Panc1 (cell line): Measurements from ENCODE around the gene SMARCAD1. TPM values are rescaled to one million over a fixed set of nuclear protein-coding genes. Genes with fewer than 3 reads are reported as not detected.

Experiments
- ATAC-seq: fragments of 200-7000 bp; cut with Tn5 transposase; 2 replicates; pipeline ENCODE4 v1.9.1; 2020; ENCODE audit warnings: mild to moderate bottlenecking, moderate library complexity
- BruUV-seq: library from RNA; stranded (reverse); fragments of 400-500 nt; replicated peaks from 2 replicates; lab custom pipeline; 2021; lab: Mats Ljungman, UMichigan
- CTCF ChIA-PET: fragments of 300-600 bp; sonication (Branson Sonifier 250); formaldehyde crosslinking; loops from one replicate; lab custom pipeline; 2022; ENCODE audit warnings: antibody characterized with exemption; lab: Charles Lee
- POLR2A ChIA-PET: fragments of 300-600 bp; sonication (Branson Sonifier 250); formaldehyde crosslinking; loops from one replicate; lab custom pipeline; 2022; ENCODE audit warnings: antibody characterized with exemption; lab: Charles Lee
- DNase-seq: peaks from one replicate; pipeline ENCODE4 v3.0.0-alpha.2; 2010; ENCODE audit warnings: low read depth, low spot score
- H3K27ac ChIP-seq: 2 replicates; pipeline ENCODE4 v1.5.1; 2011; ENCODE audit warnings: mild to moderate bottlenecking, low read length, inconsistent platforms
- H3K27me3 ChIP-seq: fragments of 200-500 bp; sonication (Bioruptor generic); 2 replicates; pipeline ENCODE4 v1.6.0; 2014; ENCODE audit warnings: low read length, inconsistent platforms; ENCODE audit not compliant: control insufficient read depth, insufficient read depth
- H3K36me3 ChIP-seq: fragments of 200-500 bp; sonication (Bioruptor generic); 2 replicates; pipeline ENCODE4 v1.5.1; 2014; ENCODE audit warnings: inconsistent platforms, mild to moderate bottlenecking, low read length, moderate library complexity; ENCODE audit not compliant: control insufficient read depth, insufficient read depth
- H3K4me1 ChIP-seq: 2 replicates; pipeline ENCODE4 v1.5.1; 2011; ENCODE audit warnings: inconsistent platforms, mild to moderate bottlenecking, low read length, moderate library complexity; ENCODE audit not compliant: control insufficient read depth, insufficient read depth
- H3K4me3 ChIP-seq, 2 experiments: 2 replicates each; pipeline ENCODE4 v1.5.1; 2011 to 2012; ENCODE audit warnings: low read depth in 2 of 2, low read length in 2 of 2, mild to moderate bottlenecking in 2 of 2, inconsistent platforms in 1 of 2, moderate library complexity in 1 of 2
- H3K9me3 ChIP-seq: fragments of 200-500 bp; sonication (Bioruptor generic); 2 replicates; pipeline ENCODE4 v1.5.1; 2014; ENCODE audit warnings: low read depth, mild to moderate bottlenecking, inconsistent platforms, low read length, moderate library complexity; ENCODE audit not compliant: control insufficient read depth, insufficient read depth
- CTCF ChIP-seq: fragments of 450-650 bp; IDR thresholded peaks from 2 replicates; pipeline ENCODE4 v1.5.1; 2017; ENCODE audit warnings: mild to moderate bottlenecking
- POLR2AphosphoS5 ChIP-seq: IDR thresholded peaks from 2 replicates; pipeline ENCODE4 v1.6.1; 2012; ENCODE audit warnings: mild to moderate bottlenecking, low read depth, low read length, moderate library complexity
- REST ChIP-seq, 2 experiments: IDR thresholded peaks; 2 replicates each; pipeline ENCODE4 v1.6.1; 2011 to 2012; ENCODE audit warnings: low read depth in 2 of 2, control low read depth in 1 of 2, low read length in 1 of 2, mild to moderate bottlenecking in 1 of 2, moderate library complexity in 1 of 2; ENCODE audit not compliant: insufficient read depth in 1 of 2
- SIN3A ChIP-seq: IDR thresholded peaks from 2 replicates; pipeline ENCODE4 v1.6.1; 2012; ENCODE audit warnings: low read depth, mild to moderate bottlenecking, low read length, moderate library complexity, borderline replicate concordance; ENCODE audit not compliant: insufficient read depth
- TCF7L2 ChIP-seq: IDR thresholded peaks from 2 replicates; pipeline ENCODE4 v1.6.1; 2011; ENCODE audit warnings: mild to moderate bottlenecking, low read depth, low read length, inconsistent platforms
- in situ Hi-C: cut with HindIII; loops from 2 replicates; pipeline ENCODE4 v1.10.0; 2016; ENCODE audit warnings: low sequenced_read_pairs, low pct_unique_long_range_greater_than_20kb
- intact Hi-C: fragments of 100-400 bp; cut with micrococcal nuclease; formaldehyde crosslinking; loops from one replicate; pipeline ENCODE4 v1.10.0; 2022; ENCODE audit not compliant: unreplicated experiment
- total RNA-seq: library from RNA; stranded (reverse); gene quantifications from one replicate; pipeline ENCODE4 v1.2.1, GENCODE V29; 2021; ENCODE audit not compliant: unreplicated experiment

Gene SMARCAD1
- total RNA-seq, 1 experiment from 2014 or later, result 20.7 TPM

GRCh38 chr4:94225449-94225848 is 17.8 kb downstream of the SMARCAD1 start:
- in situ Hi-C loops (no loop called here), intact Hi-C loops (no loop called here)
- POLR2A ChIA-PET, result no interaction called here
- Histone ChIP-seq H3K27me3 (no peaks in the 10 kb centered on the region), H3K9me3 (no peaks in the 10 kb centered on the region), H3K27ac (no peak overlapping the region), H3K4me1 (no peaks in the 10 kb centered on the region), H3K4me3 (no peak overlapping the region), H3K36me3 (peaks cover 8% of the 10 kb centered on the region; the same call in 1 of the 2 replicates)
- DNase-seq (no peak), ATAC-seq (no peak)
- BruUV-seq, result no TSS peak
- CTCF ChIA-PET, result no interaction called here
- TF ChIP-seq REST (IDR thresholded peaks at IDR 0.05; ENCODE audit: insufficient read depth in 1 of 2, low read depth in 2 of 2, low read length in 1 of 2) (no peak), CTCF (no peak), TCF7L2 (no peak), POLR2AphosphoS5 (no peak), SIN3A (no peak)

GRCh38 chr4:94226763-94227162 is 19.1 kb downstream of the SMARCAD1 start:
- no peak overlapping the region for H3K4me3 ChIP-seq
- no TSS peak for BruUV-seq
- no peak for TF ChIP-seq CTCF
- no peak for TF ChIP-seq REST (IDR thresholded peaks at IDR 0.05; ENCODE audit: insufficient read depth in 1 of 2, low read depth in 2 of 2, low read length in 1 of 2)
- TF ChIP-seq TCF7L2, result no peak
- no peak for TF ChIP-seq POLR2AphosphoS5
- no peak for TF ChIP-seq SIN3A
- ChIA-PET CTCF (no interaction called here), POLR2A (no interaction called here)
- H3K27me3 ChIP-seq, result no peaks in the 10 kb centered on the region
- H3K4me1 ChIP-seq, result no peaks in the 10 kb centered on the region
- H3K27ac ChIP-seq, result no peak overlapping the region
- in situ Hi-C loops, result no loop called here
- peaks cover 8% of the 10 kb centered on the region; the same call in 1 of the 2 replicates for H3K36me3 ChIP-seq
- no peak for DNase-seq
- intact Hi-C loops, result no loop called here
- H3K9me3 ChIP-seq, result no peaks in the 10 kb centered on the region
- no peak for ATAC-seq
